Esophagus muscularis mucosa (tissue), 4 donors: ENCODE data around the gene ADD2. TPM values are rescaled to one million over a fixed set of nuclear protein-coding genes. Genes with fewer than 3 reads are reported as not detected.

Source experiments
- DNase-seq: peaks from one replicate; pipeline ENCODE4 v3.0.0-alpha.2; 2017; ENCODE audit errors: extremely low spot score
- H3K27ac ChIP-seq, 4 donors: fragments of 200-600 bp; sonication (generic); replicated peaks in 1 of 4; 1 replicate in 3 of 4; 2 replicates in 1 of 4; pipeline ENCODE4 v1.5.1; 2016 to 2019; ENCODE audit warnings: mild to moderate bottlenecking in 1 of 4
- H3K27me3 ChIP-seq, 4 donors: fragments of 200-600 bp; sonication (generic); one replicate each; pipeline versions ENCODE4 v1.5.1 to v1.6.0; 2016 to 2019
- H3K36me3 ChIP-seq, 4 donors: fragments of 200-600 bp; sonication (generic); one replicate each; pipeline ENCODE4 v1.5.1; 2016 to 2019
- H3K4me1 ChIP-seq, 4 donors: fragments of 200-600 bp; sonication (generic); one replicate each; pipeline ENCODE4 v1.5.1; 2016 to 2019
- H3K4me3 ChIP-seq, 4 donors: fragments of 200-600 bp; sonication (generic); 1 replicate in 2 of 4; 2 replicates in 2 of 4; pipeline ENCODE4 v1.5.1; 2016 to 2019; ENCODE audit warnings: mild to moderate bottlenecking in 4 of 4, moderate library complexity in 1 of 4
- H3K9me3 ChIP-seq, 4 donors: fragments of 200-600 bp; sonication (generic); 1 replicate in 3 of 4; 2 replicates in 1 of 4; pipeline ENCODE4 v1.5.1; 2016 to 2019
- EP300 ChIP-seq: sonication (generic); formaldehyde crosslinking; IDR thresholded peaks from one replicate; pipeline ENCODE4 v1.6.1; 2017; ENCODE audit warnings: antibody characterized with exemption
- POLR2A ChIP-seq: fragments of 450-650 bp; IDR thresholded peaks from one replicate; pipeline ENCODE4 v1.6.1; 2017; ENCODE audit warnings: antibody characterized with exemption, moderate library complexity, mild to moderate bottlenecking, low read depth
- POLR2AphosphoS5 ChIP-seq, 2 donors: sonication (generic); formaldehyde crosslinking; IDR thresholded peaks; one replicate each; pipeline ENCODE4 v1.6.1; 2017; ENCODE audit warnings: antibody characterized with exemption in 2 of 2
- WGBS: methylation state at CpG from one replicate; pipeline ENCODE4 v1.1.5; 2018; 5-methylcytosine and 5-hydroxymethylcytosine counted together
- intact Hi-C: fragments of 100-400 bp; cut with DNase I; formaldehyde crosslinking; loops from one replicate; pipeline ENCODE4 v1.15.1; 2023
- total RNA-seq, 4 donors: library from RNA; depleted of rRNA; stranded (reverse); fragments of >200 nt; gene quantifications; one replicate each; pipeline versions ENCODE4 v1.1.0 to v1.2.1, GENCODE V29; 2016
- TF ChIP-seq, protein P1 (sequence below), 3 experiments: fragments of 200-600 bp in 2 of 3; fragments of 450-650 bp in 1 of 3; sonication (generic) in 2 of 3; IDR thresholded peaks; one replicate each; pipeline ENCODE4 v1.5.1; 2017 to 2019; ENCODE audit warnings: antibody characterized with exemption in 3 of 3, mild to moderate bottlenecking in 2 of 3, moderate library complexity in 1 of 3

Gene ADD2
- total RNA-seq, 4 donors from 2014 or later: 2.5 to 8.6 (median 5.0) TPM

DNA sequence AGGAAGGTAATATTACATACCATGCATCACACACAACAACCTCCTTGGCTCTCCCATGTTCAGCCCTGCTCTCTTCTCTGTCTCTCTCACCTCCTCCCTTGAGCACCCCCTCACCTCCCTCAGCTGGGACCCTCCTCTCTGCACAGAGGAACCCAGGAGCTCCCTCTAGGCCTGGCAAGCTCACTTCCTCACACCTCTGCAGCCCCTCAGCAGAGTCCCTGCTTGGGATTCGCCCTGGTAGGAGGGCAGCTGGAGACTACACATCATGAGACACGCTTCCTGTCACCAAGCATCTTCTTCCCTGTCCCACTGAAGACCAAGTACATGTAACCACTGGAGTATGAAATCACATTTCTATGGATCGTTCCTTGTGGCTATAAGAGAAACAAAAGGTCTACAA lies 51.0 kb downstream of the ADD2 start:
- Histone ChIP-seq H3K4me1 (peaks cover 0 to 9% (median 0%) of the 10 kb centered on the region in 4 donors), H3K4me3 (no peak overlapping the region), H3K27ac (no peak overlapping the region), H3K36me3 (no peaks in the 10 kb centered on the region), H3K27me3 (no peaks in the 10 kb centered on the region), H3K9me3 (no peaks in the 10 kb centered on the region)
- TF ChIP-seq EP300 (no peak), POLR2A (no peak), POLR2AphosphoS5 (IDR thresholded peaks at IDR 0.05) (no peak)
- TF ChIP-seq, protein P1, sequence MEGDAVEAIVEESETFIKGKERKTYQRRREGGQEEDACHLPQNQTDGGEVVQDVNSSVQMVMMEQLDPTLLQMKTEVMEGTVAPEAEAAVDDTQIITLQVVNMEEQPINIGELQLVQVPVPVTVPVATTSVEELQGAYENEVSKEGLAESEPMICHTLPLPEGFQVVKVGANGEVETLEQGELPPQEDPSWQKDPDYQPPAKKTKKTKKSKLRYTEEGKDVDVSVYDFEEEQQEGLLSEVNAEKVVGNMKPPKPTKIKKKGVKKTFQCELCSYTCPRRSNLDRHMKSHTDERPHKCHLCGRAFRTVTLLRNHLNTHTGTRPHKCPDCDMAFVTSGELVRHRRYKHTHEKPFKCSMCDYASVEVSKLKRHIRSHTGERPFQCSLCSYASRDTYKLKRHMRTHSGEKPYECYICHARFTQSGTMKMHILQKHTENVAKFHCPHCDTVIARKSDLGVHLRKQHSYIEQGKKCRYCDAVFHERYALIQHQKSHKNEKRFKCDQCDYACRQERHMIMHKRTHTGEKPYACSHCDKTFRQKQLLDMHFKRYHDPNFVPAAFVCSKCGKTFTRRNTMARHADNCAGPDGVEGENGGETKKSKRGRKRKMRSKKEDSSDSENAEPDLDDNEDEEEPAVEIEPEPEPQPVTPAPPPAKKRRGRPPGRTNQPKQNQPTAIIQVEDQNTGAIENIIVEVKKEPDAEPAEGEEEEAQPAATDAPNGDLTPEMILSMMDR (IDR thresholded peaks at IDR 0.05): no peak
- no peak for DNase-seq
- 97% methylated on average over 3 of the region's 3 CpGs for WGBS
- intact Hi-C loops: no loop called here

DNA sequence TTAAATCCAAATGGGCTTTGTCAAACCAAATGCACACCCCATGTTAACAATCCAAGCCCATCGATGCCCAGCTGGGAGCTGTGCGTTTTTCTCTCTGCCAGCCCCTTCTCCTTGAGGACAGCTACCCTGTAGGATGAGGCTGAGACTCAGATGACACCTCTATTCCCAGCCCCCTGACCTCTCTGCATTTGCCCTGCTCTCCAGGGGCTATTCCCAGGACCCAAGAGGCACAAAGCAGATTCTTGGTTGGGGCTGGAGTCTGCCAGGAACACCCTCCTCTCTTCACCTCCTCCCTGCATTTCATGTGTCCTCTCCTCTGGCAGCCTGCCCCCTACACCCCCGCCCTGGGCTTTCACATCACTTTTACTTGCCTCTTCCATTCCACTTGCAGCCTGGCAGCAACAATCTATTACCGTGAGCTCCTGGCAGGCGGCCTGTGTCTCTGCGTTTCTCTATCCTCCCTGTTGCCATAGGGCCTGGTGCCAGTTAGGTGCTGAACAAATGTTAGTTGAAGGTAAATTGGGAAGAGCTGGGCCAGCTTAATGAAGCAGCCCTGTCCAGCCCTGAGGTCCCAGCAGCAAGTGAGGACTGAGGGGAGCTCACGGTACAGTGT lies 51.8 kb downstream of the ADD2 start:
- peak; percentile 81 for DNase-seq
- Histone ChIP-seq H3K27me3 (no peaks in the 10 kb centered on the region), H3K9me3 (no peaks in the 10 kb centered on the region), H3K4me1 (peaks cover 0 to 9% (median 0%) of the 10 kb centered on the region in 4 donors), H3K36me3 (no peaks in the 10 kb centered on the region), H3K4me3 (no peak overlapping the region), H3K27ac (no peak overlapping the region)
- intact Hi-C loops: no loop called here
- 59% methylated on average over 7 of the region's 7 CpGs for WGBS
- TF ChIP-seq POLR2A: no peak
- TF ChIP-seq, protein P1 (IDR thresholded peaks at IDR 0.05): no peak
- no peak for TF ChIP-seq EP300
- no peak for TF ChIP-seq POLR2AphosphoS5 (IDR thresholded peaks at IDR 0.05)

DNA sequence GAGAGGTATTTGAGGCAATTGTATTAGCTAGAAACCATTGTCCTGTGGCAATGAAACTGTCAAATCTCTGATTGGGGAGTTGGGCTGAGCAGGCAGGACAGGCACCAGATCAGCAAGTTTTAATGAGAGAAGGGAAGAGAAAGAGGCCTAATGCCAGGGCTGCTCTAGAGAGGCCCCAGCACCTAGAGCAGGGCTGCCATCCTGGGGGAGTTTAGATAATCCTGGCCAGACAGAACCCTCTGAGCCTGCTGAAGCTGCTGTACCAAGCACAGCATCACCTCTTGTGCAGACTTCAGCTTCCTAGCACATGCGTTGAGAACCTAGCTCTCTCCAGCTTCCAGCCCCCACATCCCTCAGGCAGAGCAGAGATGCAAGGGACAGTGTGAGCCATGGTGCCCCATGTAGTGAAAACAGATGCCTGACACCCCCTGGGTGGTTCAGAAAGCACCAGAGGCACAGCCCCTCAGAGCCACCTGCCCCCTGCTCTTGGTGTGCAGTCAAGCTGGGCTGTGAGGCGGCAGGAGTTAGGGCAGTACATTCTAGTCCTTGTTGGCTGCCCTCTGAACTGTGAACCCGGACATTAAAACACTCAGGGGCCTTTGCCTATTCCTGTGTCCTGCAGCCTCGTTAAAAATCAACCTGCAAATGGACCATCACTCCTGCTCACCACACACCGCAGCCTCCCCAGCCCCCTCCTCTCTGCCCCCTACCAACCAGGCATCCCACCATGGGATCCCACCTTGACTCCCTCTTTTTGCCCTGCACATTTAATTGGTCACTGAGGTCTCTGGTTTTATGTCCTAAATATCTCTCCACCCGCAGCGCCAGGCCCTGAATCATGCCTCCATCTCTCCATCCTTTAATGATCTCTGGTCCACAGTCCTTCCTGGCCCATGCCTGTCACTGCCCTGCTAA lies 52.7 kb downstream of the ADD2 start:
- WGBS: 92% methylated on average over 7 of the region's 7 CpGs
- Histone ChIP-seq H3K4me1 (peaks cover 0 to 9% (median 0%) of the 10 kb centered on the region in 4 donors), H3K4me3 (no peak overlapping the region), H3K27ac (no peak overlapping the region), H3K27me3 (no peaks in the 10 kb centered on the region), H3K36me3 (no peaks in the 10 kb centered on the region), H3K9me3 (no peaks in the 10 kb centered on the region)
- DNase-seq: no peak
- TF ChIP-seq POLR2A (no peak), EP300 (no peak), POLR2AphosphoS5 (IDR thresholded peaks at IDR 0.05) (no peak)
- TF ChIP-seq, protein P1 (IDR thresholded peaks at IDR 0.05): no peak
- intact Hi-C loops: no loop called here

DNA sequence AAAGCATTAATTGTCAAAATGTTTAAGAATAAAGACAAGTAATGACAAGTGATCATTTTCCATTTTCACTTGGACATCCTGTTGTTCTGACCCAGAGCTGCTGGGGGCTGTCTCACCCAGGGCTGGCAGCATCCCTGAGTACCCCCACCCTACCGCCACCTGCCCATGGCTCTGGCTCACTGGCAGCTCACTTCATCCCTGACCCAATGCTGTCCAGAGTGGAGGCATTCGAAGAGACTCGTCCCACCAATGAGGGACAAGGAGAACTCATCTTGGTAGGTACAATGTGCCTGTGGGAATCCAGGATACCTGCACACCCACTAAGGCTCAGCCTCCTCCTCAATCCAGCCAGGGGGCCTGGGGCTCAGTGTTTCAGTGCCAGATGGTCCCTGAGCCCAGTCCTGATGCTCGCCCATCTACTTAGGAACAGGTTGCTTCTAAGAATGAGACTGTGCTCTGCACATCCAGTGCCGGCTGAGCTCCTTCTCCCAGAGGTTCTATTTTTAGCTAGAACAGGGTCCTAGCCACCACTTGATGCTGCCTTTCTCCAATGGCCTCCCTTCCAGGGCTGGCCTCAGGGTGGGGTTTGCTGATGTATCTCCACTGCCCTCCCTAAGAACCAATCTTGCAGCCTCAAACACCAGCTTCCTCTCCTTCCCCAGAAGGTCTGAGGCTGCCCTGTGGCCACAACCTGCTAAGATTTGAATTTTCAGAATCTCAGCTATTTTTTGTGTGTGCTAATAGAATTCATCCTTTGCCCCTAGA lies 53.7 kb downstream of the ADD2 start:
- Histone ChIP-seq H3K27me3 (no peaks in the 10 kb centered on the region), H3K9me3 (no peaks in the 10 kb centered on the region), H3K4me3 (no peak overlapping the region), H3K4me1 (peaks cover 0 to 9% (median 0%) of the 10 kb centered on the region in 4 donors), H3K27ac (no peak overlapping the region), H3K36me3 (no peaks in the 10 kb centered on the region)
- no peak for DNase-seq
- WGBS: 96% methylated on average over 4 of the region's 5 CpGs
- TF ChIP-seq, protein P1 (IDR thresholded peaks at IDR 0.05): no peak
- TF ChIP-seq EP300 (no peak), POLR2AphosphoS5 (IDR thresholded peaks at IDR 0.05) (no peak), POLR2A (no peak)
- intact Hi-C loops: no loop called here
